Colonic mucosa (tissue), 4 donors: ENCODE data around the gene PCMT1. TPM values are rescaled to one million over a fixed set of nuclear protein-coding genes. Genes with fewer than 3 reads are reported as not detected.

Source experiments
- DNase-seq: peaks from one replicate; pipeline ENCODE4 v3.0.0-alpha.2; 2020
- H3K27ac ChIP-seq: fragments of 200-600 bp; one replicate; pipeline ENCODE4 v1.8.0; 2021
- H3K27me3 ChIP-seq: fragments of 200-600 bp; one replicate; pipeline ENCODE4 v1.8.0; 2021
- H3K36me3 ChIP-seq: fragments of 200-600 bp; one replicate; pipeline ENCODE4 v1.8.0; 2021
- H3K4me1 ChIP-seq: fragments of 200-600 bp; one replicate; pipeline ENCODE4 v1.8.0; 2021; ENCODE audit warnings: mild to moderate bottlenecking
- H3K4me3 ChIP-seq: fragments of 200-600 bp; one replicate; pipeline ENCODE4 v1.8.0; 2021
- H3K9ac ChIP-seq, 2 donors: one replicate each; pipeline ENCODE4 v1.7.0; 2013; ENCODE audit warnings: control low read depth in 2 of 2, low read depth in 2 of 2, low read length in 2 of 2
- H3K9me3 ChIP-seq: fragments of 200-600 bp; one replicate; pipeline ENCODE4 v1.8.0; 2021
- CTCF ChIP-seq: fragments of 200-600 bp; IDR thresholded peaks from one replicate; pipeline ENCODE4 v1.8.0; 2022; ENCODE audit warnings: antibody characterized with exemption, mild to moderate bottlenecking
- intact Hi-C: fragments of 100-400 bp; cut with DNase I; formaldehyde crosslinking; loops from one replicate; pipeline ENCODE4 v1.14.1; 2022
- total RNA-seq, 2 donors: library from RNA; stranded (reverse); fragmentation: NEBNext Ultra II Directional in 1 of 2; extraction: Animal tissue kit (Norgen Biotek cat#: 25700) in 1 of 2; gene quantifications; one replicate each; pipeline ENCODE4 v1.2.1, GENCODE V29; 2021
- donor health status: healthy.
- donor health status: DM: no; HTN: no; CAD: no.
- donor health status: DM: no; HTN: no; CAD: no.

The PCMT1 gene
- total RNA-seq, 2 donors from 2014 or later = 65.5 to 74.0 TPM

- H3K9ac ChIP-seq = no peak overlapping the region
- H3K27me3 ChIP-seq = no peaks in the 10 kb centered on the region
- no peak for DNase-seq
- TF ChIP-seq CTCF = no peak
- H3K4me1 ChIP-seq = no peaks in the 10 kb centered on the region
- no peaks in the 10 kb centered on the region for H3K36me3 ChIP-seq
- intact Hi-C loops = no loop called here
- no peaks in the 10 kb centered on the region for H3K9me3 ChIP-seq
- no peak overlapping the region for H3K4me3 ChIP-seq
- no peak overlapping the region for H3K27ac ChIP-seq
Observed at GRCh38 chr6:149763866-149764265, 14.3 kb downstream of the PCMT1 start.

- no peaks in the 10 kb centered on the region for H3K36me3 ChIP-seq
- H3K9ac ChIP-seq = no peak overlapping the region
- no peaks in the 10 kb centered on the region for H3K27me3 ChIP-seq
- TF ChIP-seq CTCF = no peak
- DNase-seq = peak; percentile 23
- no peak overlapping the region for H3K27ac ChIP-seq
- no peaks in the 10 kb centered on the region for H3K4me1 ChIP-seq
- no peaks in the 10 kb centered on the region for H3K9me3 ChIP-seq
- intact Hi-C loops = no loop called here
- no peak overlapping the region for H3K4me3 ChIP-seq
Observed at GRCh38 chr6:149766156-149766769, 16.7 kb downstream of the PCMT1 start.

- intact Hi-C loops = no loop called here
Observed at GRCh38 chr6:149769676-149770075, 20.1 kb downstream of the PCMT1 start.

GRCh38 chr6:149771185-149771584 lies 21.6 kb downstream of the PCMT1 start:
- Histone ChIP-seq H3K4me1 (no peaks in the 10 kb centered on the region), H3K9ac (no peak overlapping the region), H3K27ac (no peak overlapping the region), H3K4me3 (no peak overlapping the region), H3K36me3 (no peaks in the 10 kb centered on the region), H3K27me3 (no peaks in the 10 kb centered on the region), H3K9me3 (no peaks in the 10 kb centered on the region)
- TF ChIP-seq CTCF = no peak
- intact Hi-C loops = no loop called here
- no peak for DNase-seq

More at GRCh38 chr6:149769676-149770075, 20.1 kb downstream of the PCMT1 start:
- Histone ChIP-seq H3K9ac (no peak overlapping the region), H3K36me3 (no peaks in the 10 kb centered on the region), H3K9me3 (no peaks in the 10 kb centered on the region), H3K4me3 (no peak overlapping the region), H3K27ac (no peak overlapping the region), H3K4me1 (no peaks in the 10 kb centered on the region), H3K27me3 (no peaks in the 10 kb centered on the region)
- no peak for DNase-seq
- no peak for TF ChIP-seq CTCF

- Histone ChIP-seq H3K27ac (no peak overlapping the region), H3K36me3 (no peaks in the 10 kb centered on the region), H3K4me1 (no peaks in the 10 kb centered on the region), H3K4me3 (no peak overlapping the region), H3K9me3 (no peaks in the 10 kb centered on the region), H3K9ac (no peak overlapping the region), H3K27me3 (no peaks in the 10 kb centered on the region)
- intact Hi-C loops = no loop called here
- no peak for DNase-seq
- TF ChIP-seq CTCF = no peak
Observed at GRCh38 chr6:149771925-149772324, 22.4 kb downstream of the PCMT1 start.
